Natural killer cell (primary cell): ENCODE data around the gene CLCN6. TPM values are rescaled to one million over a fixed set of nuclear protein-coding genes. Genes with fewer than 3 reads are reported as not detected.

Experiments used
- ATAC-seq, 3 donors: fragments of 150-1000 bp in 2 of 3; fragments of 200-7000 bp in 1 of 3; cut with Tn5 transposase; 1 replicate in 1 of 3; 2 replicates in 2 of 3; pipeline ENCODE4 v1.10.0; 2021; ENCODE audit warnings: mild to moderate bottlenecking in 2 of 3, moderate library complexity in 2 of 3
- DNase-seq, 2 donors: peaks; one replicate each; pipeline versions ENCODE4 v3.0.0 to v3.0.0-alpha.2; 2013 to 2021; ENCODE audit warnings: mixed read lengths in 1 of 2
- H3K27ac ChIP-seq: one replicate; pipeline ENCODE4 v1.5.1; 2013; ENCODE audit warnings: mild to moderate bottlenecking, low read length
- H3K27me3 ChIP-seq: one replicate; pipeline ENCODE4 v1.6.1; 2013; ENCODE audit warnings: low read length; ENCODE audit not compliant: control insufficient read depth, insufficient read depth
- H3K36me3 ChIP-seq: one replicate; pipeline ENCODE4 v1.6.1; 2013; ENCODE audit warnings: low read length; ENCODE audit not compliant: control insufficient read depth, insufficient read depth
- H3K4me1 ChIP-seq: one replicate; pipeline ENCODE4 v1.6.1; 2013; ENCODE audit warnings: low read length; ENCODE audit not compliant: control insufficient read depth, insufficient read depth
- H3K4me3 ChIP-seq: one replicate; pipeline ENCODE4 v1.5.1; 2013; ENCODE audit warnings: low read length
- H3K9me3 ChIP-seq: one replicate; pipeline ENCODE4 v1.6.1; 2013; ENCODE audit warnings: low read length; ENCODE audit not compliant: control insufficient read depth, insufficient read depth
- H3K27ac Mint-ChIP-seq, 2 donors: one replicate each; pipeline ENCODE4 v1.8.0; 2022; ENCODE audit warnings: mild to moderate bottlenecking in 2 of 2, mixed read lengths in 2 of 2, moderate library complexity in 1 of 2
- H3K27me3 Mint-ChIP-seq, 2 donors: one replicate each; pipeline ENCODE4 v1.8.0; 2022; ENCODE audit warnings: low read depth in 2 of 2, mixed read lengths in 2 of 2
- H3K36me3 Mint-ChIP-seq: one replicate; pipeline ENCODE4 v1.8.0; 2022; ENCODE audit warnings: mixed read lengths
- H3K4me1 Mint-ChIP-seq, 2 donors: one replicate each; pipeline ENCODE4 v1.8.0; 2022; ENCODE audit warnings: mixed read lengths in 2 of 2
- H3K4me3 Mint-ChIP-seq: one replicate; pipeline ENCODE4 v1.8.0; 2022; ENCODE audit warnings: mild to moderate bottlenecking, moderate library complexity, mixed read lengths
- H3K9me3 Mint-ChIP-seq, 2 donors: one replicate each; pipeline ENCODE4 v1.8.0; 2022; ENCODE audit warnings: mixed read lengths in 2 of 2
- CTCF ChIP-seq: fragments of 200-600 bp; IDR thresholded peaks from one replicate; pipeline ENCODE4 v1.8.0; 2022; ENCODE audit warnings: antibody characterized with exemption
- WGBS: methylation state at CpG from one replicate; pipeline ENCODE4 v1.1.7; 2013; ENCODE audit warnings: missing lambda C conversion rate; ENCODE audit not compliant: insufficient coverage; 5-methylcytosine and 5-hydroxymethylcytosine counted together
- intact Hi-C: fragments of 100-400 bp; cut with micrococcal nuclease; formaldehyde crosslinking; loops from one replicate; pipeline ENCODE4 v1.14.2; 2022
- total RNA-seq, 4 donors: library from RNA; stranded (reverse); fragments of 120-200 nt in 1 of 4; gene quantifications; one replicate each; pipeline versions ENCODE4 v1.2.3 to v1.2.4, GENCODE V29; 2013 to 2022

Gene CLCN6
- total RNA-seq, 3 donors from 2014 or later (not counting 1 experiment from before 2014, with no cell fraction given): 21.4 to 28.6 (median 25.6) TPM

DNA sequence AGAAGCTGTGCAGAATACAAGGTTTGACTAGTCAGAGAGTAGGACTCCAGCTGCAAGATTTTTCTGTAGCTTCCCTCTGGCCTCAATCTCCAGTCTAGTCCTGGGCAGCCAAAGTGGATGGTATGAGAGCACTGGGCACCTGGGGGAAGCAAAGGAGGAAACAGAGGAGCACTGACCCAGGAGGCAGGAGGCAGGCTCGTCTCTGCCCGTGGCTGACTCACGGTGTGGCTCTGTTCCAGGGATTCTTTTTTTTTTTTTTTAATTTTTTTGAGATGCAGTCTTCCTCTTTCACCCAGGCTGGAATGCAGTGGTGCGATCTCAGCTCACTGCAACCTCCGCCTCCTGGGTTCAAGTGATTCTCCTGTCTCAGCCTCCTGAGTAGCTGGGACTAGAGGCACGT, 56.9 kb downstream of the CLCN6 start:
- peaks cover 24 to 34% of the 10 kb centered on the region in 2 donors for H3K27me3 Mint-ChIP-seq
- no peaks in the 10 kb centered on the region for H3K36me3 Mint-ChIP-seq

GRCh38 chr1:11868331-11868980, 62.5 kb downstream of the CLCN6 start:
- 86% methylated on average over 9 of the region's 13 CpGs for WGBS
- H3K4me1 ChIP-seq: no peaks in the 10 kb centered on the region
- no peaks in the 10 kb centered on the region for H3K27me3 ChIP-seq
- H3K27ac ChIP-seq: no peak overlapping the region
- no peak for TF ChIP-seq CTCF
- ATAC-seq (no peak), DNase-seq (no peak)
- intact Hi-C loops: no loop called here
- no peaks in the 10 kb centered on the region for H3K36me3 ChIP-seq
- H3K4me3 Mint-ChIP-seq: no peak overlapping the region
- H3K9me3 ChIP-seq: no peaks in the 10 kb centered on the region
- no peaks in the 10 kb centered on the region for H3K4me1 Mint-ChIP-seq
- H3K9me3 Mint-ChIP-seq: no peaks in the 10 kb centered on the region
- no peak overlapping the region for H3K27ac Mint-ChIP-seq
- peaks cover 0 to 4% of the 10 kb centered on the region in 2 donors for H3K27me3 Mint-ChIP-seq
- no peak overlapping the region for H3K4me3 ChIP-seq
- no peaks in the 10 kb centered on the region for H3K36me3 Mint-ChIP-seq

More for the DNA sequence above, 56.9 kb downstream of the CLCN6 start:
- DNase-seq (no peak), ATAC-seq (no peak)
- Histone ChIP-seq H3K4me3 (no peak overlapping the region), H3K4me1 (no peaks in the 10 kb centered on the region), H3K36me3 (no peaks in the 10 kb centered on the region), H3K27ac (no peak overlapping the region), H3K27me3 (peaks cover 21% of the 10 kb centered on the region), H3K9me3 (no peaks in the 10 kb centered on the region)
- H3K27ac Mint-ChIP-seq: no peak overlapping the region
- H3K9me3 Mint-ChIP-seq: no peaks in the 10 kb centered on the region
- no peak overlapping the region for H3K4me3 Mint-ChIP-seq
- whole genome bisulfite sequencing: 23% methylated on average over 4 of the region's 6 CpGs
- H3K4me1 Mint-ChIP-seq: no peaks in the 10 kb centered on the region
- no peak for TF ChIP-seq CTCF
- intact Hi-C loops: no loop called here

- intact Hi-C loops: no loop called here
- Histone ChIP-seq H3K27me3 (no peaks in the 10 kb centered on the region), H3K27ac (no peak overlapping the region), H3K4me3 (no peak overlapping the region), H3K36me3 (no peaks in the 10 kb centered on the region), H3K4me1 (no peaks in the 10 kb centered on the region), H3K9me3 (no peaks in the 10 kb centered on the region)
- Mint-ChIP-seq H3K27me3 (peaks cover 0 to 7% of the 10 kb centered on the region in 2 donors), H3K36me3 (no peaks in the 10 kb centered on the region), H3K9me3 (no peaks in the 10 kb centered on the region), H3K27ac (no peak overlapping the region), H3K4me1 (no peaks in the 10 kb centered on the region), H3K4me3 (no peak overlapping the region)
- no peak for DNase-seq
- no peak for TF ChIP-seq CTCF
- ATAC-seq: no peak
- 96% methylated on average over 2 of the region's 3 CpGs for WGBS
Observed at GRCh38 chr1:11869104-11869503, 63.1 kb downstream of the CLCN6 start.
